Fibroblast of skin of right biceps (primary cell): ENCODE data around the gene SLC19A2.
A peak's percentile ranks its signal among the peaks of the same experiment; 100 is the strongest.
"Not testable (repeated sequence)": the region's sequence is repeated elsewhere in the genome, so short reads cannot be mapped to it uniquely, and the experiment has no call there.

Experiments used
- DNase-seq: peaks from one replicate; pipeline ENCODE4 v3.0.0-alpha.2; 2013

The SLC19A2 gene

GRCh38 chr1:169485431-169486280 lies at the start of gene SLC19A2:
TSS of gene SLC19A2 (minus strand) at chr1:169485944. CDS start at chr1:169485766, 178 bp downstream.
- DNase-seq = peak; percentile 100

- DNase-seq = no peak
These were observed 48.9 kb upstream of the SLC19A2 start for GRCh38 chr1:169534653-169535052.

- not testable (repeated sequence) for DNase-seq
These were observed 47.9 kb upstream of the SLC19A2 start for GRCh38 chr1:169533528-169534190.

- DNase-seq = no peak
These were observed 44.7 kb upstream of the SLC19A2 start for GRCh38 chr1:169530448-169530847.

- peak; percentile 8 for DNase-seq
These were observed 43.4 kb upstream of the SLC19A2 start for GRCh38 chr1:169529068-169529642.

- DNase-seq = no peak
These were observed 42.7 kb upstream of the SLC19A2 start for GRCh38 chr1:169528215-169529067.

GRCh38 chr1:169527451-169528214 lies 41.9 kb upstream of the SLC19A2 start:
- peak; percentile 21 for DNase-seq

GRCh38 chr1:169527001-169527400 lies 41.3 kb upstream of the SLC19A2 start:
- no peak for DNase-seq

- DNase-seq = no peak
These were observed 40.5 kb upstream of the SLC19A2 start for GRCh38 chr1:169526120-169526832.

- no peak for DNase-seq
These were observed 39.6 kb upstream of the SLC19A2 start for GRCh38 chr1:169525391-169525790.

- no peak for DNase-seq
These were observed 38.2 kb upstream of the SLC19A2 start for GRCh38 chr1:169523904-169524303.

- DNase-seq = no peak
These were observed 35.5 kb upstream of the SLC19A2 start for GRCh38 chr1:169521226-169521625.

GRCh38 chr1:169517558-169518186 lies 31.9 kb upstream of the SLC19A2 start:
- DNase-seq = no peak

- DNase-seq = no peak
These were observed 29.9 kb upstream of the SLC19A2 start for GRCh38 chr1:169515641-169516040.

GRCh38 chr1:169514566-169515270 lies 29.0 kb upstream of the SLC19A2 start:
- no peak for DNase-seq

- peak; percentile 6 for DNase-seq
These were observed 27.5 kb upstream of the SLC19A2 start for GRCh38 chr1:169513208-169513607.

GRCh38 chr1:169511316-169512005 lies 25.7 kb upstream of the SLC19A2 start:
- peak; percentile 73 for DNase-seq

GRCh38 chr1:169510060-169510459 lies 24.3 kb upstream of the SLC19A2 start:
- DNase-seq = no peak

- DNase-seq = no peak
These were observed 23.6 kb upstream of the SLC19A2 start for GRCh38 chr1:169509354-169509753.
